Measurements from ENCODE around the gene PARP4.
A peak's percentile ranks its signal among the peaks of the same experiment; 100 is the strongest.
"Not testable (repeated sequence)": the region's sequence is repeated elsewhere in the genome, so short reads cannot be mapped to it uniquely, and the experiment has no call there.

Gene PARP4

GRCh38 chr13:24502533-24503378 lies 9.8 kb downstream of the PARP4 start:
- TF ChIP-seq TOX (CRISPR knock-in tag; IDR thresholded peaks at IDR 0.05; ENCODE audit: borderline replicate concordance) (no peak), RARB (CRISPR knock-in tag; IDR thresholded peaks at IDR 0.05) (no peak)
- peak; percentile 88 for ATAC-seq

GRCh38 chr13:24500977-24501376 lies 11.6 kb downstream of the PARP4 start:
- no peak for TF ChIP-seq ZNF565 (CRISPR knock-in tag; conservative IDR thresholded peaks at IDR 0.05; ENCODE audit: low read depth)
- TF ChIP-seq CSDC2 (CRISPR knock-in tag; IDR thresholded peaks at IDR 0.05): no peak
- TF ChIP-seq ZC3H10 (CRISPR knock-in tag; IDR thresholded peaks at IDR 0.05): no peak
- no peak for TF ChIP-seq ZFP30 (CRISPR knock-in tag; IDR thresholded peaks at IDR 0.05)
- no peak for TF ChIP-seq ZNF8 (CRISPR knock-in tag; IDR thresholded peaks at IDR 0.05)
- TF ChIP-seq TCF4 (CRISPR knock-in tag; IDR thresholded peaks at IDR 0.05; ENCODE audit: borderline replicate concordance): no peak
- TF ChIP-seq ARNTL (CRISPR knock-in tag; IDR thresholded peaks at IDR 0.05; ENCODE audit: borderline replicate concordance, low read depth): no peak
- no peak for TF ChIP-seq TOX (CRISPR knock-in tag; IDR thresholded peaks at IDR 0.05; ENCODE audit: borderline replicate concordance)
- TF ChIP-seq ISL1 (CRISPR knock-in tag; IDR thresholded peaks at IDR 0.05): no peak
- no peak for TF ChIP-seq PATZ1 (CRISPR knock-in tag; IDR thresholded peaks at IDR 0.05; ENCODE audit: borderline replicate concordance)
- TF ChIP-seq SNAI2 (CRISPR knock-in tag; IDR thresholded peaks at IDR 0.05): no peak
- no peak for TF ChIP-seq ZNF70 (CRISPR knock-in tag; IDR thresholded peaks at IDR 0.05)
- TF ChIP-seq ZFP3 (CRISPR knock-in tag; IDR thresholded peaks at IDR 0.05): no peak
- TF ChIP-seq GLIS3 (CRISPR knock-in tag; IDR thresholded peaks at IDR 0.05): no peak
- no peak for TF ChIP-seq PPARA (CRISPR knock-in tag; IDR thresholded peaks at IDR 0.05; ENCODE audit: borderline replicate concordance)
- no peak for TF ChIP-seq POU6F1 (CRISPR knock-in tag; IDR thresholded peaks at IDR 0.05; ENCODE audit: borderline replicate concordance, low read depth)
- TF ChIP-seq TSHZ2 (CRISPR knock-in tag; IDR thresholded peaks at IDR 0.05): no peak
- no peak for TF ChIP-seq BACH2 (CRISPR knock-in tag; IDR thresholded peaks at IDR 0.05; ENCODE audit: borderline replicate concordance)
- TF ChIP-seq OSR1 (CRISPR knock-in tag; IDR thresholded peaks at IDR 0.05): no peak
- no peak for TF ChIP-seq RARB (CRISPR knock-in tag; IDR thresholded peaks at IDR 0.05)
- peak; percentile 83 for ATAC-seq

- no peak for ATAC-seq
- no peak for TF ChIP-seq ZNF70 (CRISPR knock-in tag; IDR thresholded peaks at IDR 0.05)
- TF ChIP-seq CSDC2 (CRISPR knock-in tag; IDR thresholded peaks at IDR 0.05): no peak
- no peak for TF ChIP-seq ZFP3 (CRISPR knock-in tag; IDR thresholded peaks at IDR 0.05)
- no peak for TF ChIP-seq ISL1 (CRISPR knock-in tag; IDR thresholded peaks at IDR 0.05)
- no peak for TF ChIP-seq CSRNP3 (CRISPR knock-in tag; IDR thresholded peaks at IDR 0.05)
Observed at GRCh38 chr13:24497742-24498141, 14.8 kb downstream of the PARP4 start.

GRCh38 chr13:24496295-24496694 lies 16.3 kb downstream of the PARP4 start:
- ATAC-seq: not testable (repeated sequence)
